Ishikawa (cell line): ENCODE results near the gene CAMKK1.

Experiments used
- EP300 ChIP-seq: IDR thresholded peaks from 2 replicates; pipeline ENCODE4 v1.6.1; 2012; ENCODE audit warnings: borderline replicate concordance
- NFIC ChIP-seq: IDR thresholded peaks from 2 replicates; pipeline ENCODE4 v1.6.1; 2012
- RAD21 ChIP-seq: IDR thresholded peaks from 2 replicates; pipeline ENCODE4 v1.6.1; 2012; ENCODE audit warnings: low read depth
- TAF1 ChIP-seq: IDR thresholded peaks from 2 replicates; pipeline ENCODE4 v1.6.1; 2012; ENCODE audit warnings: low read depth, mild to moderate bottlenecking
- TCF12 ChIP-seq: IDR thresholded peaks from 2 replicates; pipeline ENCODE4 v1.6.1; 2012; ENCODE audit warnings: low read depth
- TEAD4 ChIP-seq: IDR thresholded peaks from 2 replicates; pipeline ENCODE4 v1.6.1; 2012
- YY1 ChIP-seq: IDR thresholded peaks from 2 replicates; pipeline ENCODE4 v1.6.1; 2012; ENCODE audit warnings: low read depth
- ZBTB7A ChIP-seq: IDR thresholded peaks from 2 replicates; pipeline ENCODE4 v1.6.1; 2012; ENCODE audit warnings: low read depth
- TF ChIP-seq, protein P1 (sequence below): IDR thresholded peaks from 2 replicates; pipeline ENCODE4 v1.6.1; 2012
- TF ChIP-seq, protein P2 (sequence below): IDR thresholded peaks from 2 replicates; pipeline ENCODE4 v1.6.1; 2012; ENCODE audit warnings: low read depth, mild to moderate bottlenecking
- TF ChIP-seq, protein P3 (sequence below): IDR thresholded peaks from 2 replicates; pipeline ENCODE4 v1.6.1; 2012

DNA sequence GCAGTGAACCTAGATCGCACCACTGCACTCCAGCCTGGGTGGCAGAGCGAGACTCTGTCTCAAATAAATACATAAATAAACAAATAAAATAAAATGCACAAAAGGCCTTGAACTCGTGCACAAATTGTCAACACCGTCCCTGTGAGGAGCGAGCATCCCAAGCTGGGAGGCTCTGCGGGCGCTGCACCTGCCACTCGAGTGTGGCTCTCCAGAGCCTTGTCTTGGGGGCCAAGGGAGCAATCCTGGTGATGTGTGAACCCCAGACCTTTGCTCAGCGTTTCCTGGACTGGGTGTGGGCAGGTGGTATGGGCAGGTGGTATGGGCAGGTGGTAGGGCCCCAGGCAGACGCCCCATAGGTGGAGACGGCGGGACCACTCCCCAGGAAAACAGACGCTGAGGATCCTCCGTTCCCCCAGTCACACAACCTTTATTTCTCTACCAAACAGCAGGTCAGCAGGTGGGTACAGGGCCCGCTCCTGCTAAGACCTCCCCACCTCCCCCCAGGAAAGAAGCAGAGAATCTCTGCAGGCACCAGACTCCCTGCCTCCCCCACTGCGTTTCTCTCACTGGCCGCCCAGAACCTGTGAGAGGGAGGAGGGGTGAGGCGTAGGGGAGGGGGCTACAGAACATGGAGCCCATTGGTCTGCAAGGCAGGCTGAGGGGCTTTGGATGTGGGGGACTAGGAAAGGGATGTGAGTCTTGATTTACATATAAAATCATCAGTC is 30.8 kb upstream of the CAMKK1 start:
- TF ChIP-seq EP300 = no peak
- TF ChIP-seq, protein P1, sequence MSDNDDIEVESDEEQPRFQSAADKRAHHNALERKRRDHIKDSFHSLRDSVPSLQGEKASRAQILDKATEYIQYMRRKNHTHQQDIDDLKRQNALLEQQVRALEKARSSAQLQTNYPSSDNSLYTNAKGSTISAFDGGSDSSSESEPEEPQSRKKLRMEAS = no peak
- TF ChIP-seq, protein P2, sequence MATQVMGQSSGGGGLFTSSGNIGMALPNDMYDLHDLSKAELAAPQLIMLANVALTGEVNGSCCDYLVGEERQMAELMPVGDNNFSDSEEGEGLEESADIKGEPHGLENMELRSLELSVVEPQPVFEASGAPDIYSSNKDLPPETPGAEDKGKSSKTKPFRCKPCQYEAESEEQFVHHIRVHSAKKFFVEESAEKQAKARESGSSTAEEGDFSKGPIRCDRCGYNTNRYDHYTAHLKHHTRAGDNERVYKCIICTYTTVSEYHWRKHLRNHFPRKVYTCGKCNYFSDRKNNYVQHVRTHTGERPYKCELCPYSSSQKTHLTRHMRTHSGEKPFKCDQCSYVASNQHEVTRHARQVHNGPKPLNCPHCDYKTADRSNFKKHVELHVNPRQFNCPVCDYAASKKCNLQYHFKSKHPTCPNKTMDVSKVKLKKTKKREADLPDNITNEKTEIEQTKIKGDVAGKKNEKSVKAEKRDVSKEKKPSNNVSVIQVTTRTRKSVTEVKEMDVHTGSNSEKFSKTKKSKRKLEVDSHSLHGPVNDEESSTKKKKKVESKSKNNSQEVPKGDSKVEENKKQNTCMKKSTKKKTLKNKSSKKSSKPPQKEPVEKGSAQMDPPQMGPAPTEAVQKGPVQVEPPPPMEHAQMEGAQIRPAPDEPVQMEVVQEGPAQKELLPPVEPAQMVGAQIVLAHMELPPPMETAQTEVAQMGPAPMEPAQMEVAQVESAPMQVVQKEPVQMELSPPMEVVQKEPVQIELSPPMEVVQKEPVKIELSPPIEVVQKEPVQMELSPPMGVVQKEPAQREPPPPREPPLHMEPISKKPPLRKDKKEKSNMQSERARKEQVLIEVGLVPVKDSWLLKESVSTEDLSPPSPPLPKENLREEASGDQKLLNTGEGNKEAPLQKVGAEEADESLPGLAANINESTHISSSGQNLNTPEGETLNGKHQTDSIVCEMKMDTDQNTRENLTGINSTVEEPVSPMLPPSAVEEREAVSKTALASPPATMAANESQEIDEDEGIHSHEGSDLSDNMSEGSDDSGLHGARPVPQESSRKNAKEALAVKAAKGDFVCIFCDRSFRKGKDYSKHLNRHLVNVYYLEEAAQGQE = no peak
- TF ChIP-seq TAF1 = no peak
- TF ChIP-seq YY1 = no peak
- TF ChIP-seq RAD21 = no peak
- TF ChIP-seq NFIC = no peak
- TF ChIP-seq ZBTB7A = no peak
- TF ChIP-seq TCF12 = no peak
- TF ChIP-seq, protein P3, sequence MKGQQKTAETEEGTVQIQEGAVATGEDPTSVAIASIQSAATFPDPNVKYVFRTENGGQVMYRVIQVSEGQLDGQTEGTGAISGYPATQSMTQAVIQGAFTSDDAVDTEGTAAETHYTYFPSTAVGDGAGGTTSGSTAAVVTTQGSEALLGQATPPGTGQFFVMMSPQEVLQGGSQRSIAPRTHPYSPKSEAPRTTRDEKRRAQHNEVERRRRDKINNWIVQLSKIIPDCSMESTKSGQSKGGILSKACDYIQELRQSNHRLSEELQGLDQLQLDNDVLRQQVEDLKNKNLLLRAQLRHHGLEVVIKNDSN = no peak
- TF ChIP-seq TEAD4 = no peak
